ENCODE results near the gene ZC3H18. TPM values are rescaled to one million over a fixed set of nuclear protein-coding genes. Genes with fewer than 3 reads are reported as not detected.

The ZC3H18 gene
- total and polyA plus RNA-seq, 10 of the 15 experiments (the other 5 are each of a cell fraction or from before 2014, with no cell fraction given): 1.0 to 58.3 (median 22.4) TPM

DNA sequence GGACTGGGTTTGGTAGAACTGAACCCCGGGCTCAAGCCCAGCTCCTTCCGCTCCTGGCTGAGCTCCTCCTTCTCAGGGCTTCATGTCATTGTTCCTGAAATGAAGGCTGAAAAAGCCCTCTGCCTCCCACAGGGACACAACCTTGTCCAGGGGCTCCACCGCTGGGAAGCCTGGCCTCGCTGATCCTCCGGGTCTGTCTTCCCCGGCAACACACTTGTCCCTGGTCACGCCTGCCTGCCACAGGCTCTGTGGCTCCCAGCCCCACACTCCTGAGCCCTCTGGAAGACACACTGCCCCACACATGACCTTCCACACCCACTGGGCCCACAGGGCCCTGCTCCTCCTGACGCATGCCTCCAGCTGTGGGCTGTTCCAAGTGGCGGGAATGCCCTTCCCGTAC lies 18.0 kb upstream of the ZC3H18 start (continued):
- TF ChIP-seq, protein P1, sequence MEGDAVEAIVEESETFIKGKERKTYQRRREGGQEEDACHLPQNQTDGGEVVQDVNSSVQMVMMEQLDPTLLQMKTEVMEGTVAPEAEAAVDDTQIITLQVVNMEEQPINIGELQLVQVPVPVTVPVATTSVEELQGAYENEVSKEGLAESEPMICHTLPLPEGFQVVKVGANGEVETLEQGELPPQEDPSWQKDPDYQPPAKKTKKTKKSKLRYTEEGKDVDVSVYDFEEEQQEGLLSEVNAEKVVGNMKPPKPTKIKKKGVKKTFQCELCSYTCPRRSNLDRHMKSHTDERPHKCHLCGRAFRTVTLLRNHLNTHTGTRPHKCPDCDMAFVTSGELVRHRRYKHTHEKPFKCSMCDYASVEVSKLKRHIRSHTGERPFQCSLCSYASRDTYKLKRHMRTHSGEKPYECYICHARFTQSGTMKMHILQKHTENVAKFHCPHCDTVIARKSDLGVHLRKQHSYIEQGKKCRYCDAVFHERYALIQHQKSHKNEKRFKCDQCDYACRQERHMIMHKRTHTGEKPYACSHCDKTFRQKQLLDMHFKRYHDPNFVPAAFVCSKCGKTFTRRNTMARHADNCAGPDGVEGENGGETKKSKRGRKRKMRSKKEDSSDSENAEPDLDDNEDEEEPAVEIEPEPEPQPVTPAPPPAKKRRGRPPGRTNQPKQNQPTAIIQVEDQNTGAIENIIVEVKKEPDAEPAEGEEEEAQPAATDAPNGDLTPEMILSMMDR (IDR thresholded peaks at IDR 0.05 in 2 of 3, conservative IDR thresholded peaks at IDR 0.05 in 1 of 3; ENCODE audit: control insufficient read depth in 2 of 3, extremely low read depth in 1 of 3, insufficient read depth in 1 of 3, low read depth in 3 of 3, low read length in 3 of 3): no peak
- TF ChIP-seq MYC (IDR thresholded peaks at IDR 0.05; ENCODE audit: insufficient read depth, insufficient read length, insufficient replicate concordance, low read length, severe bottlenecking): no peak

DNA sequence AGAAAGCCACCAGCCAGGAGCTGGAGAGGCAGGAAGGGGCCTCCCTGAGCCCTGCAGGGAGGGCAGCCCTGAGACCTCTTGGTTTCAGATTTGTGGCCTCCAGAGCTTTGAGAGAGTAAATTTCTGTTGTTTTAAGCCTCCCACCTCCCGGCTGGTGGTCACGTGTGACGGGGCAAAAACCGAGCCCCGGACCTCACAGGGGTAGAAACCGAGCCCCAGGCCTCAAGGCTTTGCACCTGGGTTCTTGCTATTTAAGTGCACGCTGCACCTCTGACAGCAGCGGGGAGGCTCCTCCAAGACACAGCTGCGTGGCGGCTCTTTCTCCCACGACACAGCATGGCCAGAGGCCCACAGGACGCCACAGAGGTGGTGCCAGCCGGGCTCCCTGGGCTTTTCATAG lies 17.4 kb upstream of the ZC3H18 start:
- Histone ChIP-seq H3K27ac (ENCODE audit: control insufficient read depth, insufficient read depth) (no peak overlapping the region), H3K4me1 (ENCODE audit: control insufficient read depth, insufficient read depth, low read length) (peaks cover 8% of the 10 kb centered on the region), H3K4me2 (ENCODE audit: control insufficient read depth, insufficient read depth) (peak overlapping the region; percentile 35; the same call in 1 of the 2 replicates), H3K36me3 (ENCODE audit: control insufficient read depth in 2 of 2, insufficient read depth in 2 of 2, low read length in 1 of 2) (no peaks in the 10 kb centered on the region), H4K20me1 (ENCODE audit: control insufficient read depth, insufficient read depth) (no peaks in the 10 kb centered on the region), H3K4me3 (no peak overlapping the region), H2AFZ (ENCODE audit: control insufficient read depth, low read depth, low read length) (peak overlapping the region; percentile 9; the same call in 1 of the 2 replicates), H3K79me2 (ENCODE audit: control insufficient read depth, insufficient read depth, low read length) (no peaks in the 10 kb centered on the region), H3K27me3 (replicated peaks in 1 of 2; ENCODE audit: control insufficient read depth in 2 of 2, insufficient read depth in 2 of 2, low read length in 1 of 2) (no peaks in the 10 kb centered on the region; a peak in 1 of 4 replicates), H3K9ac (ENCODE audit: control insufficient read depth, insufficient read depth, low read length) (no peak overlapping the region), H3K9me3 (replicated peaks; ENCODE audit: control insufficient read depth, insufficient read depth, low read length) (peaks cover 3% of the 10 kb centered on the region; the same call in 2 of the 3 replicates)
- no TSS peak for BruUV-seq (replicated peaks)
- ChIA-PET POLR2A (interaction anchor here (0.7 kb wide), 1 partner anchor 811 kb away, joined by 3 read pairs; no protein-coding TSS in a partner anchor), CTCF (no interaction called here), RAD21 (ENCODE audit: unreplicated experiment) (no interaction called here), SMC1A (ENCODE audit: uncharacterized antibody, unreplicated experiment) (no interaction called here)
- intact Hi-C loops (cut with micrococcal nuclease; ENCODE audit: unreplicated experiment): no loop called here
- ATAC-seq (peak; percentile 66), DNase-seq (ENCODE audit: low read depth, low spot score) (no peak), FAIRE-seq (no peak)
- in situ Hi-C loops (cut with MboI): no loop called here
- TF ChIP-seq, protein P2, sequence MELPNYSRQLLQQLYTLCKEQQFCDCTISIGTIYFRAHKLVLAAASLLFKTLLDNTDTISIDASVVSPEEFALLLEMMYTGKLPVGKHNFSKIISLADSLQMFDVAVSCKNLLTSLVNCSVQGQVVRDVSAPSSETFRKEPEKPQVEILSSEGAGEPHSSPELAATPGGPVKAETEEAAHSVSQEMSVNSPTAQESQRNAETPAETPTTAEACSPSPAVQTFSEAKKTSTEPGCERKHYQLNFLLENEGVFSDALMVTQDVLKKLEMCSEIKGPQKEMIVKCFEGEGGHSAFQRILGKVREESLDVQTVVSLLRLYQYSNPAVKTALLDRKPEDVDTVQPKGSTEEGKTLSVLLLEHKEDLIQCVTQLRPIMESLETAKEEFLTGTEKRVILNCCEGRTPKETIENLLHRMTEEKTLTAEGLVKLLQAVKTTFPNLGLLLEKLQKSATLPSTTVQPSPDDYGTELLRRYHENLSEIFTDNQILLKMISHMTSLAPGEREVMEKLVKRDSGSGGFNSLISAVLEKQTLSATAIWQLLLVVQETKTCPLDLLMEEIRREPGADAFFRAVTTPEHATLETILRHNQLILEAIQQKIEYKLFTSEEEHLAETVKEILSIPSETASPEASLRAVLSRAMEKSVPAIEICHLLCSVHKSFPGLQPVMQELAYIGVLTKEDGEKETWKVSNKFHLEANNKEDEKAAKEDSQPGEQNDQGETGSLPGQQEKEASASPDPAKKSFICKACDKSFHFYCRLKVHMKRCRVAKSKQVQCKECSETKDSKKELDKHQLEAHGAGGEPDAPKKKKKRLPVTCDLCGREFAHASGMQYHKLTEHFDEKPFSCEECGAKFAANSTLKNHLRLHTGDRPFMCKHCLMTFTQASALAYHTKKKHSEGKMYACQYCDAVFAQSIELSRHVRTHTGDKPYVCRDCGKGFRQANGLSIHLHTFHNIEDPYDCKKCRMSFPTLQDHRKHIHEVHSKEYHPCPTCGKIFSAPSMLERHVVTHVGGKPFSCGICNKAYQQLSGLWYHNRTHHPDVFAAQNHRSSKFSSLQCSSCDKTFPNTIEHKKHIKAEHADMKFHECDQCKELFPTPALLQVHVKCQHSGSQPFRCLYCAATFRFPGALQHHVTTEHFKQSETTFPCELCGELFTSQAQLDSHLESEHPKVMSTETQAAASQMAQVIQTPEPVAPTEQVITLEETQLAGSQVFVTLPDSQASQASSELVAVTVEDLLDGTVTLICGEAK (IDR thresholded peaks at IDR 0.05; ENCODE audit: borderline replicate concordance): no peak
- TF ChIP-seq, protein P3, sequence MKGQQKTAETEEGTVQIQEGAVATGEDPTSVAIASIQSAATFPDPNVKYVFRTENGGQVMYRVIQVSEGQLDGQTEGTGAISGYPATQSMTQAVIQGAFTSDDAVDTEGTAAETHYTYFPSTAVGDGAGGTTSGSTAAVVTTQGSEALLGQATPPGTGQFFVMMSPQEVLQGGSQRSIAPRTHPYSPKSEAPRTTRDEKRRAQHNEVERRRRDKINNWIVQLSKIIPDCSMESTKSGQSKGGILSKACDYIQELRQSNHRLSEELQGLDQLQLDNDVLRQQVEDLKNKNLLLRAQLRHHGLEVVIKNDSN (IDR thresholded peaks at IDR 0.05; ENCODE audit: borderline replicate concordance, extremely low read length, insufficient read depth, low read depth, low read length): peak; percentile 17
- TF ChIP-seq, protein P4, sequence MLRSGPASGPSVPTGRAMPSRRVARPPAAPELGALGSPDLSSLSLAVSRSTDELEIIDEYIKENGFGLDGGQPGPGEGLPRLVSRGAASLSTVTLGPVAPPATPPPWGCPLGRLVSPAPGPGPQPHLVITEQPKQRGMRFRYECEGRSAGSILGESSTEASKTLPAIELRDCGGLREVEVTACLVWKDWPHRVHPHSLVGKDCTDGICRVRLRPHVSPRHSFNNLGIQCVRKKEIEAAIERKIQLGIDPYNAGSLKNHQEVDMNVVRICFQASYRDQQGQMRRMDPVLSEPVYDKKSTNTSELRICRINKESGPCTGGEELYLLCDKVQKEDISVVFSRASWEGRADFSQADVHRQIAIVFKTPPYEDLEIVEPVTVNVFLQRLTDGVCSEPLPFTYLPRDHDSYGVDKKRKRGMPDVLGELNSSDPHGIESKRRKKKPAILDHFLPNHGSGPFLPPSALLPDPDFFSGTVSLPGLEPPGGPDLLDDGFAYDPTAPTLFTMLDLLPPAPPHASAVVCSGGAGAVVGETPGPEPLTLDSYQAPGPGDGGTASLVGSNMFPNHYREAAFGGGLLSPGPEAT (IDR thresholded peaks at IDR 0.05; ENCODE audit: low read depth): no peak
- TF ChIP-seq, protein P5, sequence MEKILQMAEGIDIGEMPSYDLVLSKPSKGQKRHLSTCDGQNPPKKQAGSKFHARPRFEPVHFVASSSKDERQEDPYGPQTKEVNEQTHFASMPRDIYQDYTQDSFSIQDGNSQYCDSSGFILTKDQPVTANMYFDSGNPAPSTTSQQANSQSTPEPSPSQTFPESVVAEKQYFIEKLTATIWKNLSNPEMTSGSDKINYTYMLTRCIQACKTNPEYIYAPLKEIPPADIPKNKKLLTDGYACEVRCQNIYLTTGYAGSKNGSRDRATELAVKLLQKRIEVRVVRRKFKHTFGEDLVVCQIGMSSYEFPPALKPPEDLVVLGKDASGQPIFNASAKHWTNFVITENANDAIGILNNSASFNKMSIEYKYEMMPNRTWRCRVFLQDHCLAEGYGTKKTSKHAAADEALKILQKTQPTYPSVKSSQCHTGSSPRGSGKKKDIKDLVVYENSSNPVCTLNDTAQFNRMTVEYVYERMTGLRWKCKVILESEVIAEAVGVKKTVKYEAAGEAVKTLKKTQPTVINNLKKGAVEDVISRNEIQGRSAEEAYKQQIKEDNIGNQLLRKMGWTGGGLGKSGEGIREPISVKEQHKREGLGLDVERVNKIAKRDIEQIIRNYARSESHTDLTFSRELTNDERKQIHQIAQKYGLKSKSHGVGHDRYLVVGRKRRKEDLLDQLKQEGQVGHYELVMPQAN (conservative IDR thresholded peaks at IDR 0.05): no peak
- TF ChIP-seq RBBP5 (conservative IDR thresholded peaks at IDR 0.05): no peak
- WGBS (ENCODE audit: insufficient coverage, insufficient replicate concordance, low lambda C conversion rate, missing lambda C conversion rate): 1% methylated on average over 13 of the region's 13 CpGs

Data from GM12878 (cell line).